ENCODE data around the gene ISM1.

The ISM1 gene

DNA sequence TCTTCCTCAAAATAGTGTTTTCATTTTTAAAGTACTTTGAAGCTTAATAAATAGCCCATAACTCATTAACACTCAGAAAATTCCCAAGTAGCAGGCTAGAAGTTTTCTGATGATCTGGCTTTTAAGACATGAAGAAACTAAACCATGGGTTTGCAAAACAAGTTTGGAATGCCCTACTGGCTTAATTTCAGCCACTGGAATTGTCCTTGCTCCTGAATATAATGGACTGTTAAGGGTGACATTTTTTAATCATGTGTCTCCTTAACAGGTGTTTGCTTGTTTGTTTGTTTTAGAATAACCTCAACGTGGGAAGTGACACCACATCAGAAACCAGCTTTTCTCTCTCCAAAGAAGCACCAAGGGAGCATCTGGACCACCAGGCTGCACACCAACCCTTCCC lies 49.1 kb downstream of the ISM1 start:
- no peak for TF ChIP-seq CTCF (IDR thresholded peaks at IDR 0.05; ENCODE audit: insufficient read depth, low read depth, low read length, missing control alignments)
- no peak overlapping the region for H3K4me3 ChIP-seq (ENCODE audit: low read length)
- DNase-seq (ENCODE audit: low read depth): no peak

DNA sequence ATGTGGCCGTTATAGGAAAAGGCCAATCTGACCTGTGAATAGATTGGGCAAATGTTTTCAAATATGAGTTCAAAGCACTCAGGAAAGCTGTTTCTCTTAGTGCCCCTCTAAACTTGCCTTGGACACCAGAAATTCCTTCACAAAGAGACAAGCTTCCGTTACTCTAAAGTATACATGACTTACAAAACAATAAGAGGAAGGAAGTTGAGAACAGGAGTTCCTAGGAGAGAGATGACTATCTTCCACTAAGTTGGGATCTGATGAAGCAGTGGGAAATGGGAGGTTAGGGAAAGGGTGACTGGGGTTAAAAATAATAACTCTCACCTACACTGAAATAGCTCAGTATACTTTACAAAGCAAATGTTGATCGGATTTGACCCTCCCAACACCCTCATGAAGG lies 50.0 kb downstream of the ISM1 start:
- no peak for DNase-seq (ENCODE audit: low read depth)
- H3K4me3 ChIP-seq (ENCODE audit: low read length): no peak overlapping the region
- no peak for TF ChIP-seq CTCF (IDR thresholded peaks at IDR 0.05; ENCODE audit: insufficient read depth, low read depth, low read length, missing control alignments)

DNA sequence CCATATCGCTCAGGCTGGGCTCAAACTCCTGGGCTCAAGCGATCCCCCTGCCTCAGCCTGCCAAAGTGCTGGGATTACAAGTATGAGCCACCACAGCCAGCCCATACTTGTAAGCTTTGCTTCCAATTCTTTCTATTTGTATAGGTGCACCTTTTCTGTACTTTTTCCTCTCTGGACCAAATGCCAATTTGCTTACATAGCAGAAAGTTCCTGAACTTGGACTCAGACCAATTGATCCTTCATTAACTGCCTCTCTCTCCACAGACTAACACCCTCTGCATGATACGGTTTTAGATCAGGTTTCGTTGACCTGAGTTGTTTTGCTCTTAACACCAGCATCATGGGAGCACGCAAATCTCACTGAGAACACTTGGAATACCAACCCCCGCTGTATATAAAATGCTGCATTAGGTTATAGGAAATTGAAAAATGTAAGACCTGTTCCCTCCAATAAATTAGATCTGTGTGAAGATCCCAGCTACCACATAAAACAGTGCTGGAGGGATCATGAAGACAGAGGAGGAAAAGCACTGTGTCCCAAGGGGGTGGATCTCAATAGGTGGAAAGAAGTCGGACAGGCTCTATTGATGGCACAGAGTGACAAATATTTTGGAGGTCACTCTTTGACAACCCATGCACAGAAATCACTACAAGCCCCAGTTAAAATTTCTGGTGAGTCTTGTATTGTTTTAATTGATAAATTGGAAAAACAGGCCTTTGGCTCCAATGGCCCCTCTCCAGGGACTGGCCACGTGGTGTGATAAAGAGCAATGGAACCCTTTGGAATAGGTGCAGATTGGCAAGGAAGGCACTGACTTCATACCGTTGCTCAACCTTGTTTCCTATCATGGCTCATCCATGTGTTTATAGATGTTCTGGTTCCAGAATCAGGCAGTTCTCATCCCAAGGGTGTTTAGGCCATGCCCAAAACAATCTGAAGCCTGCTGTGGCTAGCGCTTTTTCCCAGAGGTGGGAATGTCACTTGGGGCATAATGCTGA lies 51.2 kb downstream of the ISM1 start:
- no peak for TF ChIP-seq CTCF (IDR thresholded peaks at IDR 0.05; ENCODE audit: insufficient read depth, low read depth, low read length, missing control alignments)
- no peak for DNase-seq (ENCODE audit: low read depth)
- H3K4me3 ChIP-seq (ENCODE audit: low read length): no peak overlapping the region

DNA sequence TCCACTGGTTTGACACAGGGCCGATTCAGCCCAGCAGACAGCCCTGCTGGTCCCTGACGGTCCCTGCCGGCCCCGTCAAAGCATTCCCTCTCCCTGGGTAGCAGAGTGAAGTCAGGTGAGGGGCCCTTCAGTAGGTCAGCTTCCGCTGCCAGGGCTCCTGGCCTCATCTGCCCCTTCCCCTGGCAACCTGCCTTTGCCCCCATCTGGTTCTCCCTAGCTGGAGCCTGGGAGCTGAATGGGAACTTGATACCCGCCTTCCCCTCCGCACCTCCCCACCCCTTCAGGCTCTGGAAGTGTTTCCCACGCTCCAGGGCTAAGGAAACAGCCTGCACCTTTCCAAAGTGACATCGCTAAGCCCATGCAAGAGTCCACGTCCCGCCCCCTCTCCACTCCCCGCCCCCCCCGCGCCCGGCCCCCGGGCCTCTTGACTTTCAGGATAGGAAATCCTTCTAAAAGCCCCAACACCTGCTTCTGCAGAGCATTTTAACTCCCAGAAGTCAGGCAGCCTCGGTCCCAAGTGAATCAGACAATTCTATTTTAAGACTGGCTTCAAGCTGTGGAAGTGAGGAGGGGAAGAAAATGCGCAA lies 53.3 kb downstream of the ISM1 start:
- TF ChIP-seq CTCF (IDR thresholded peaks at IDR 0.05; ENCODE audit: insufficient read depth, low read depth, low read length, missing control alignments): no peak
- no peak overlapping the region for H3K4me3 ChIP-seq (ENCODE audit: low read length)
- DNase-seq (ENCODE audit: low read depth): no peak

- DNase-seq (ENCODE audit: low read depth): no peak
- no peak overlapping the region for H3K4me3 ChIP-seq (ENCODE audit: low read length)
- no peak for TF ChIP-seq CTCF (IDR thresholded peaks at IDR 0.05; ENCODE audit: insufficient read depth, low read depth, low read length, missing control alignments)
These were observed 56.0 kb downstream of the ISM1 start for GRCh38 chr20:13276945-13277541.

DNA sequence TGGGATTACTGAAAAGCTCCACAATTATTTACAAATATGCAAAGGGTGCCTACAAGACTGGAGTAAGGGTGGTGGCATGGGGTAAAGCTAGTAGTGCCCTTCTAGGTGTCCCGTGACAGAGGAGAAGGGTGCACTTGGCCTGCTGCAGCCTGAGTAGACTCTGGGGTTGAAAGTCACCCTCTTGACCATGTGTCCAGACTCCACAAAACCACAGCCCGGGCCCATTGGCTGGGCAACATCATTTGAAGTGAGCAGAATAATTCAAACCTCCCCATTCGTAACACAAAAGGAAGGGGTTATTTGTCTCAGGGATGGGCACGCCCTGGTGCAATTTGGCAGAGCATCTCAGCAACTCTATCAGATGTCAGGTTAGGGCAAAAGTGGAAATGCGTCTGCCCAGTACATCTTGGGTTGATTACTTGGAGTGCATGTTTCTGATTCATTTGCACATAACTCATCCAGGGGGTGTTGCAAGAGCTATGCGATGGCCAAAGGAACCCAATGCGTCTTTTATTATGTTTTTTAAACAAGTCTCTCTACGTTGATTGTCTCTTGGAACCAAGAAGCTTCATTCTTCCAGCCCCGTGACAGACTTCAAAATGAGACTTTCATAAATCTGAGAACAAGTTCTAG lies 56.7 kb downstream of the ISM1 start:
- no peak for TF ChIP-seq CTCF (IDR thresholded peaks at IDR 0.05; ENCODE audit: insufficient read depth, low read depth, low read length, missing control alignments)

More for the DNA sequence above, 56.7 kb downstream of the ISM1 start:
- H3K4me3 ChIP-seq (ENCODE audit: low read length): no peak overlapping the region
- no peak for DNase-seq (ENCODE audit: low read depth)

All from epithelial cell of esophagus (primary cell).